Measurements from ENCODE around the gene MYT1.
A peak's percentile ranks its signal among the peaks of the same experiment; 100 is the strongest.
"Not testable (repeated sequence)": the region's sequence is repeated elsewhere in the genome, so short reads cannot be mapped to it uniquely, and the experiment has no call there.

MYT1 gene

GRCh38 chr20:64279826-64280459 lies 115.7 kb downstream of the MYT1 start:
- no peak for DNase-seq

GRCh38 chr20:64280460-64280843 lies 116.2 kb downstream of the MYT1 start:
- no peak for DNase-seq

GRCh38 chr20:64283646-64284045 lies 119.4 kb downstream of the MYT1 start:
- no peak for DNase-seq

DNA sequence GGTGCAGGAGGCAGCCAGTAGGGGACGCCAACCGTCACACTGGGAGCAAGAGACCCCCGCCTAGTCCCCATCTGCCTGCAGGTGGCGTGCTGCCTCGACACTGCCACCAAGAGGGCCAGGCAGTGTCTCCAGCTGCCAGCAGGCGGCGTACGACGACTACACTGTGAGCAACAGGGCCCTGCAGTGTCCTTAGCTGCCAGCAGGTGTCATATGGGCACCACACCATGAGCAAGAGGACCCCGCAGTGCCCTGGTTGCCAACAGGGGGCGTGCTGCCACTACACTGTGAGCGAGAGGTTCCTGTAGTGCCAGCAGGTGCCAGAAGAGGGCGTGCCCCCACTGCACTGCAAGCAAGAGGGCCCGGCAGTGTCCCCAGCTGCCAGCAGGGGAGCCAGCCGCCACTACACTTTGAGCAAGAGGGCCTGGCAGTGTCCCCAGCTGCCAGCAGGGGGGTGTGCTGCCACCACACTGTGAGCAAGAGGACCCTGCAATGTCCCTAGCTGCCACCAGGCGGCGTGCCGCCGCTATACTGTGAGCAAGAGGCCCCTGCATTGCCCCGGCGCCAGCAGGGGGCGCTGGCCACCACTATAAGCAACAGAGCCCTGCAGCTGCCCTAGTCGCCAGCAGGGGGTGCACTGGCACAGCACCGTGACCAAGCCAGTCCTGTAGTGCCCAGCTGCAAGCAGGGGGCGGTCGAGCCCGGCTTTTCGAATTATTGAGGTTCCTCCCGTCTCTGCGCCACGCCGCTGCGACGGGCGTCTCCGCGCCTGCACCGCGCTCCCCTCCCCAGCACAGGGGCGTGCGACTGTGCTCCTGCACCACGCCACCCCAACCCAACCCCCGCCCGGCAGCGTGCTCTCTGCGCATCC lies 121.6 kb downstream of the MYT1 start:
- DNase-seq: peak; percentile 77

DNA sequence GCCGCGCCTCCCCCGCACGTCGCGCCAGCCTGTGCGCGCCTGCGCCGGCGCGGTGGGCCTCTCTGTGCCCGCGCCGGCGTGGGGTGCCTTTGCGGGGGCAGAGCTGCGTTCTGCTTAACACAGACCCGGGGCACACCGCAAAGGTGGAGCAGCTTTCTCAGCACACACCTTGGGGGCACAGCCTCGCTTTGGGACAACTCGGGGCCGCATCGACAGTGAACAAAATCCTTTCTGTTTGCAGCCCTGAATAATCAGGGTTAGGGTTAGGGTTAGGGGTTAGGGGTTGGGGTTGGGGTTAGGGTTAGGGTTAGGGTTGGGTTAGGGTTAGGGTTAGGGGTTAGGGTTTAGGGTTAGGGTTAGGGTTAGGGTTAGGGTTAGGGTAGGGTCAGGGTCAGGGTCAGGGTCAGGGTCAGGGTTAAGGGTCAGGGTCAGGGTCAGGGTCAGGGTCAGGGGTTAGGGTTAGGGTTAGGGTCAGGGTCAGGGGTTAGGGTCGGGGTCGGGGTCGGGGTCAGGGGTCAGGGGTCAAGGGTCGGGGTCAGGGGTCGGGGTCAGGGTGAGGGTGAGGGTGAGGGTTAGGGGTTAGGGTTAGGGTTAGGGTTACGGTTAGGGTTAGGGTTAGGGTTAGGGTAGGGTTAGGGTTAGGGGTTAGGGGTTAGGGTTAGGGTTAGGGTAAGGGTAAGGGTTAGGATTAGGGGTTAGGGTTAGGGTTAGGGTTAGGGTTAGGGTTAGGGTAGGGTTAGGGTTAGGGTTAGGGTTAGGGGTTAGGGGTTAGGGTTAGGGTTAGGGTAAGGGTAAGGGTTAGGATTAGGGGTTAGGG lies 122.4 kb downstream of the MYT1 start:
- not testable (repeated sequence) for DNase-seq

DNA sequence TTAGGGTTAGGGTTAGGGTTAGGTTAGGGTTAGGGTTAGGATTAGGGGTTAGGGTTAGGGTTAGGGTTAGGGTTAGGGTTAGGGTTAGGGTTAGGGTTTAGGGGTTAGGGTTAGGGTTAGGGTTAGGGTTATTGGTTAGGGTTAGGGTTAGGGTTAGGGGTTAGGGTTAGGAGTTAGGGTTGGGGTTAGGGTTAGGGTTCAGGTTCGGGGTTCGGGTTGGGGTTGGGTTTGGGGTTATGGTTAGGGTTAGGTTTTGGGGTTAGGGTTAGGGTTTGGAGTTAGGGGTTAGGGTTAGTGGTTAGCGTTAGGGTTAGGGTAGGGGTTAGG lies 123.0 kb downstream of the MYT1 start:
- not testable (repeated sequence) for DNase-seq
